Peyer's patch (tissue), 4 donors: ENCODE results near the gene BMPER. TPM values are rescaled to one million over a fixed set of nuclear protein-coding genes. Genes with fewer than 3 reads are reported as not detected.

Experiments used
- DNase-seq, 3 donors: peaks; one replicate each; pipeline ENCODE4 v3.0.0-alpha.2; 2017 to 2019
- H3K27ac ChIP-seq, 4 donors: fragments of 200-600 bp; sonication (generic); one replicate each; pipeline ENCODE4 v1.5.1; 2016 to 2019
- H3K27me3 ChIP-seq, 2 donors: fragments of 200-600 bp; sonication (generic); one replicate each; pipeline ENCODE4 v1.5.1; 2019
- H3K36me3 ChIP-seq, 3 donors: fragments of 200-600 bp; sonication (generic); one replicate each; pipeline ENCODE4 v1.5.1; 2016 to 2019
- H3K4me1 ChIP-seq, 4 donors: fragments of 200-600 bp; sonication (generic); one replicate each; pipeline ENCODE4 v1.5.1; 2016 to 2019
- H3K4me3 ChIP-seq, 4 donors: fragments of 200-600 bp; sonication (generic); 1 replicate in 3 of 4; 2 replicates in 1 of 4; pipeline ENCODE4 v1.5.1; 2016 to 2019; ENCODE audit warnings: mild to moderate bottlenecking in 1 of 4
- H3K9me3 ChIP-seq, 4 donors: fragments of 200-600 bp; sonication (generic); one replicate each; pipeline ENCODE4 v1.5.1; 2016 to 2019; ENCODE audit warnings: mild to moderate bottlenecking in 1 of 4
- POLR2A ChIP-seq, 2 donors: fragments of 450-650 bp; IDR thresholded peaks; one replicate each; pipeline ENCODE4 v1.5.1; 2017; ENCODE audit warnings: antibody characterized with exemption in 2 of 2, mild to moderate bottlenecking in 2 of 2, moderate library complexity in 2 of 2
- total RNA-seq, 4 donors: library from RNA; depleted of rRNA; stranded (reverse); fragments of >200 nt; gene quantifications; one replicate each; pipeline ENCODE4 v1.1.0, GENCODE V29; 2016
- TF ChIP-seq, protein P1 (sequence below), 6 experiments: fragments of 450-650 bp in 4 of 6; fragments of 200-600 bp in 2 of 6; sonication (generic) in 1 of 6; IDR thresholded peaks; one replicate each; pipeline ENCODE4 v1.5.1; 2017 to 2019; ENCODE audit warnings: antibody characterized with exemption in 6 of 6, mild to moderate bottlenecking in 3 of 6, moderate library complexity in 1 of 6

BMPER gene
- total RNA-seq, 4 donors from 2014 or later = 4.0 to 50.3 (median 17.6) TPM

DNA sequence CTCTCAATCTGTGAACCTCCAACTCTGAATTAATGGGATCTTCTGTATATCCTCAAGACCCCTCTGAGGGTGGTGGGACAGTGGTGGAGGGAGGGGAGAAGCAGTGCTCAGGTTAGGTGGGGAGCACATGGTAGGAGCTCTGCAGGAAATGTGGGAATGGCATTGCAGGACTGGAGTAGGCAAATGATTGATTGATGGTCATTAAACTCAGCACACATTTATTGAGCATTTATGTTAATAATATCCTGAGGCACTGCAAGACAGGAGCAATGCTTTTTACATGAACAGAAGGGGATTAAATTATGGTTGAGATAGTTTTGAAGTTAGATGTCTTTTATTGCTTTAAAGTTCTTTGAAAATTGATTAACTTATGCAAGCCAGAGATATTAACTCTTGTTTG, 14.1 kb downstream of the BMPER start:
- H3K27ac ChIP-seq = no peak overlapping the region
- TF ChIP-seq, protein P1, sequence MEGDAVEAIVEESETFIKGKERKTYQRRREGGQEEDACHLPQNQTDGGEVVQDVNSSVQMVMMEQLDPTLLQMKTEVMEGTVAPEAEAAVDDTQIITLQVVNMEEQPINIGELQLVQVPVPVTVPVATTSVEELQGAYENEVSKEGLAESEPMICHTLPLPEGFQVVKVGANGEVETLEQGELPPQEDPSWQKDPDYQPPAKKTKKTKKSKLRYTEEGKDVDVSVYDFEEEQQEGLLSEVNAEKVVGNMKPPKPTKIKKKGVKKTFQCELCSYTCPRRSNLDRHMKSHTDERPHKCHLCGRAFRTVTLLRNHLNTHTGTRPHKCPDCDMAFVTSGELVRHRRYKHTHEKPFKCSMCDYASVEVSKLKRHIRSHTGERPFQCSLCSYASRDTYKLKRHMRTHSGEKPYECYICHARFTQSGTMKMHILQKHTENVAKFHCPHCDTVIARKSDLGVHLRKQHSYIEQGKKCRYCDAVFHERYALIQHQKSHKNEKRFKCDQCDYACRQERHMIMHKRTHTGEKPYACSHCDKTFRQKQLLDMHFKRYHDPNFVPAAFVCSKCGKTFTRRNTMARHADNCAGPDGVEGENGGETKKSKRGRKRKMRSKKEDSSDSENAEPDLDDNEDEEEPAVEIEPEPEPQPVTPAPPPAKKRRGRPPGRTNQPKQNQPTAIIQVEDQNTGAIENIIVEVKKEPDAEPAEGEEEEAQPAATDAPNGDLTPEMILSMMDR (IDR thresholded peaks at IDR 0.05) = no peak
- no peak for TF ChIP-seq POLR2A (IDR thresholded peaks at IDR 0.05)

DNA sequence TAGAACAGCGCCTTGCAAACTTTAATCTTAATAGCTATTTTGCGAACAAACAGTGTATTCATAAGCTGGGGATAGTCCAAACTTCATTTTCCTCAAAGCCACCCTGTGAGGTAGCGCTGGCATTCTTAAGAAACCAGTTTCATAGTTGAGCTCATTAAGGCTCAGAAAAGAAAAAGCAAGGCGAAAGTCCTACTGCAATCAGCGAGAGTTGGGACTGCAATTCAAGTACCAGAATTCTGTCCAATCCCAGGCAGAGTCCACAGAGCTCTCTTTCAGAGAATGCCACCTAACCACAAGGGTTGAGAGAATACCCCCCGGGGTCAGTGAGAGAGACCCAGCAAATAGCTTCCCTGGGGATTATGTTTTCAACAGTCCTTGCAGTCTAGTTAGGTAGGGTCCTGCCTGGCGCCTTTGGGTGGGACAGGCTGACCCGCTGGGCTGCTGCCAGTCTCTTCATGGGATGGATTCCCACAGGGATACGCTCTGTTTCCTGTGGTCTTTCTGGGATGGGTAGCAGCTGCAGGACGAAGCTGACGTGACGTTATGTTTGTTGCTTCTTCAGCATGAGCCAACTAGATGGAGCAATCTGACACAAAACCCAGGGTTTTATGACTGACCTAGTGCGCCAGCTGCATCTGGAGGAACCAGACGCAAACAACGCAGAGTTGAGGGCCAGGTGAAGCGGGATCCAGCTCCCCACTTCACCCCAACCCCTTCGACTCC, 16.0 kb downstream of the BMPER start:
- Histone ChIP-seq H3K27me3 (no peaks in the 10 kb centered on the region), H3K9me3 (no peaks in the 10 kb centered on the region), H3K27ac (peak overlapping the region; percentile 21 to 66 (median 46)), H3K4me1 (no peaks in the 10 kb centered on the region), H3K4me3 (no peak overlapping the region), H3K36me3 (no peaks in the 10 kb centered on the region)
- DNase-seq = peak in 1 of 3 donors; percentile 60
- no peak for TF ChIP-seq POLR2A (IDR thresholded peaks at IDR 0.05)
- TF ChIP-seq, protein P1 (IDR thresholded peaks at IDR 0.05) = no peak

More for the DNA sequence above, 14.1 kb downstream of the BMPER start:
- H3K36me3 ChIP-seq = no peaks in the 10 kb centered on the region
- H3K4me3 ChIP-seq = no peak overlapping the region
- H3K4me1 ChIP-seq = no peaks in the 10 kb centered on the region
- no peaks in the 10 kb centered on the region for H3K9me3 ChIP-seq
- no peak for DNase-seq
- no peaks in the 10 kb centered on the region for H3K27me3 ChIP-seq

DNA sequence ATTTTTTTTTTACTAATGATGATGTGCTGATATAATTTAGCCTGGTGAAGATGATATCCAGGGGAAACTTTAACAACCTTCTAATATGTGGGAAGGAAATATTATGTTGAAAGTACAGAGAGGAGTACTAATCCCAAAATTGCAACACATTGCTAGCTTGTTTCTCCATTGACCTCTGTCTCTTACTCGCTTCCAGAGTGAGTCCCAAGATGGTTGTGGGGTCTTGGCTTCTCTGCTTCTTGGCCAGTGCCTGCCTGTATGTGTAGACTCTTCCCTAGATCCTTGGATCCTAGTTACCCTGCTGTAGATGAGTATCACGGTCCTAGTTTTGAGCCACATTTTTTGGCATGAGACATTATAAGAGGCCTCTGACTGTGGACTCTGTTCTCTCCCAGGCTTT, 17.5 kb downstream of the BMPER start:
- Histone ChIP-seq H3K27ac (peak overlapping the region in 3 of 4 donors; percentile 27 to 66 (median 31)), H3K4me3 (no peak overlapping the region), H3K36me3 (no peaks in the 10 kb centered on the region), H3K27me3 (no peaks in the 10 kb centered on the region), H3K9me3 (no peaks in the 10 kb centered on the region), H3K4me1 (no peaks in the 10 kb centered on the region)
- TF ChIP-seq, protein P1 (IDR thresholded peaks at IDR 0.05) = no peak
- no peak for TF ChIP-seq POLR2A (IDR thresholded peaks at IDR 0.05)
- no peak for DNase-seq

DNA sequence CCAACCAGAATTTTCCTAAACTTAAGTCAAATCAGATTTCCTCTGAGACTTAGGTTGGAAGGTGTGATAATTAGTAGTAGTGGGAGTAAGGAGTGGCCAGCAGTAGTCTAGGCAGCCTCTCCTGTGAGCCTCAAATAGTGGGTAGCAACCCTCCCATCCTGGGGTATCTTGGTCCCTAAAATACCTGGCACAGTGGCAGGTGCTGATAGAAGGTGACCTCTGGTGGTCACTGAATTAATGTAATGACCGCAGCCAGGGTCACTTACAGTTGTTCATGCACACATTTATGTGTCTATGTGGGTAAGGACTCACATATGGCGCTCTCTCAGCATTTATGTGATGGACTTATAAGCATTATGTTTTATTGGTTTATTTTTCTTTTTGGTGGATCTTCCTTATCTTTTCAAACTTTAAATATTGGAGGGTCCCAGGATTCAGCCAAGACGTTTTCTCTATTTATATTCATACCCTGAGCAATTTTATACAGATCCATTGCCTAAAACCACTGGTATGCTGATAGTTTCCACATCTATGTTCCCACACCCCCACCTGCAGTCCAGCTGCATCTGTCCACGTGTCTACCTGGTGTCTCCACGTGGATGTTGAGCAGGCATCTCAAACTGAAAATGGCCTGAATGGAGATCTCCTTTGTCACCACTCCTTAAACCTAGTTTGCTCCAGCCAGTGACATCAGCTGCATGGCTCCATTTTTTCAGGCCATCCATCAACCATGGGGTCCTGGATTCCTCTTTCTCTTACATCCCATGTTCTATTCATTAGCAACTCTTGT, 18.3 kb downstream of the BMPER start:
- Histone ChIP-seq H3K9me3 (no peaks in the 10 kb centered on the region), H3K27ac (peak overlapping the region in 1 of 4 donors; percentile 6), H3K4me3 (no peak overlapping the region), H3K36me3 (no peaks in the 10 kb centered on the region), H3K27me3 (no peaks in the 10 kb centered on the region), H3K4me1 (no peaks in the 10 kb centered on the region)
- no peak for DNase-seq
- TF ChIP-seq POLR2A (IDR thresholded peaks at IDR 0.05) = no peak
- TF ChIP-seq, protein P1 (IDR thresholded peaks at IDR 0.05) = no peak

DNA sequence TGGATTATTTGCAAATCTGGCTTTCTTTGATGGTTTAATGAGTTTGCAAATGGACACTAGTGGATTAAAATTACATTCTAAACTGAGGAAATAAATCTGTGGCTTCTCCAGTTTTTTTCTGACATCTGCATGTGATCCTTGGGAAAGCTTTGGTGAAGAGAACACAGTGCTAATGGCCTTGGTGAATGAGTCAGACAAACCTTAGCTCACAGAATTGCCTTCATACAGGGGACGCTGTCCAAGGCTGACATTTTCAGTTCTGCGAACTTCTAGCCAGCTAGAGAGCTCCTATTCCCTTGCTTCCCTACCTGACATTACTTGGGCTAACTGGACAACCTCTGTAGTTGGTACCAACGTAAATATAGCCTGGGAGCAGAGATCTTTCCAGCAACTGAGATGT, 21.2 kb downstream of the BMPER start:
- Histone ChIP-seq H3K36me3 (no peaks in the 10 kb centered on the region), H3K27ac (no peak overlapping the region), H3K9me3 (no peaks in the 10 kb centered on the region), H3K4me1 (no peaks in the 10 kb centered on the region), H3K27me3 (no peaks in the 10 kb centered on the region), H3K4me3 (no peak overlapping the region)
- TF ChIP-seq, protein P1 (IDR thresholded peaks at IDR 0.05) = no peak
- no peak for TF ChIP-seq POLR2A (IDR thresholded peaks at IDR 0.05)
- no peak for DNase-seq
